HG03558 (cell line): ENCODE data around the gene KCNAB1.
A peak's percentile ranks its signal among the peaks of the same experiment; 100 is the strongest.

Source experiments
- ATAC-seq: cut with Tn5 transposase; IDR thresholded peaks from one replicate; pipeline ENCODE4 v1.9.1; 2021; ENCODE audit warnings: moderate number of reproducible peaks; ENCODE audit not compliant: unreplicated experiment; ENCODE audit errors: extremely low read depth

Gene KCNAB1

GRCh38 chr3:156352728-156353127, 232.3 kb downstream of the KCNAB1 start:
- no peak for ATAC-seq

DNA sequence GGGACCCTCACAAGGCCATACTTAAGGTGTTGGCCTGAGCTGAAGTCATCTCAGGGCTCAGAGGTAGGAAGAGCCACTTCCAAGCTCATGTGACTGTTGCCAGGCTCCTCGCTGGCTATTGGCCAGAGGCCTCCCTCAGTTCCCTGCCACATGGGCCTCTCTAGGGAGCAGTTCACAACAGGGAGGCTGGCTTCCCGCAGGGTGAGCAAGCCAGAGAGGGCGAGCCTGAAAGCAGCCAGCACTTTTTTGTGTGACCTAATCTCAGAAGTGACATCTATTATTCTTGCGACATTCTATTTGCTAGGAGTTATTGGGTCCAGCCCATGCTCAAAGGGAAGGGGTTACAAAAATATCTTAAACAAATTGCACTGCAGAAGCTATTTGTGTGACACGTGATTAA, 233.2 kb downstream of the KCNAB1 start:
- no peak for ATAC-seq

DNA sequence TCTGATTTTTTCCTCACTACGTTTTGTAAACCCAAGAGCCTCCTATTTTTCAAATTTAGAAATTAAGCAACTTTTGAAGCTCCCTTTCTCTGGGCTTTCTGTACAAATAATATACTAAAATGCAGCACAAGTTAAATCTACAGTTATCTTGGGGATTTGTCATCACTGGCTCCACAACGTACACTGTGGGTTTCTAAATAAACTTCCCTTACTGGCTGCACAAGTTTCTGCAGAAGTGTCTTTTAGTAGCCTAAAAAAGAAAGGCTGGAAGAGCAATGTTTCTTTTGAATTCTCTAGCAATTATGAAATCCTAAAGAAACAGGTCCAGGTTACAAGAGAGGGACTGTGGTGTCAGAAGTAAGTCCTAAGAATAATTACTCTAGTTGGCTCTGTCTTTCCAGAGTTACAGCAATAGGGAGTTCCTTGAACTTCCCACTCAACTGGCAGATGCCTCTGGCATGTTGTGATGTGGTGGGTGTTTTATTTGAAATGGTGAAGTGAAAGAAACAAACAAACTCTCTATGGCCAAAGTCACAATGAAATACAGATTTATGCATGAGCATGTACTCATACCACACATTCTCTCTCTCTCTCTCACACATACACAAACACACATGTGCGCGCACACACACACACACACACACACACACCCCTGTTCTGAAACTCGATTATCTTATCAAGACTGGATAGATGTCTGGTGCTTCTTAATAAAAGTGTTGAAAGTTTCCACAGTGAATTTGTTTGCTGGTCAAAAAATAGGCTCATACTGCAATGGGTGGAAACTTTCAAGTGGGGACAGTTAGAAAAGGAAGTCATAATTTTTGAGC, 236.4 kb downstream of the KCNAB1 start:
- ATAC-seq, result no peak

DNA sequence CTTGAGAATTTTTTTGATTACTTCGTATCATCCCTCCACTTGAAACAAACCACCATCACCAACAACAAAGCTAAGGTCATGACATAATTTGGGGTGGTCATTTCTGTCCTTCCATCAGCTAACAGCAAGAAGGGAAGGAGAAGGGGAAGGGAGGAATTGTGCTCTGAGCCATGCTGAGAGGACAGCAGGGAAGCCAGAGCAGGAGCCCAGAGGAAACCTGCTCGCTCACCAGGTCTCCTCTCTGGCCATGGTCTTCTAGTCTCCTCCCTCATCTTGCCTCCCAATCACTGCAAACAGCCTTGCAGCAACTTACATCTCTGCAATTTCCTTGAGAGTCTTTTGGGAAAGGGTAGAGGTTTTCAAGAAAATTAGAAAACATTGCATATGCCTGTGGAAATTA, 237.9 kb downstream of the KCNAB1 start:
- ATAC-seq, result no peak

GRCh38 chr3:156359368-156359767, 239.0 kb downstream of the KCNAB1 start:
- no peak for ATAC-seq

DNA sequence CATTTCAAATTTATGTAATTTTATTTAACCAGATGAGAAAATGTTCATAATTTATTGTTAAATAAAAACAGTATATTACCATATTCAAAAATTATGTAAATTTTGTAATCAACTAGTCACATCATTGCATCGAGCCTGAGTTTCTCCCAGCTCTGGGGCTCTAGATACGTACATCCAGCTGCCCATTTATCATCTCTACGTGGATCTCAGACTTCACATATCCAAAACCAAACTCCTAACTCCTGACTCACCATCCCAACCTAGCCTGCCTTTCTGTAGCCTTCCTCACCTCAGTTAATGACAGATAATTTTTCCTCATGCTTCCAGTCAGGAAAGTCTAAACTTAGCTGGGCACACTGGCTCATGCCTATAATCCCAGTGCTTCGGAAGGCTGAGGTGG, 239.7 kb downstream of the KCNAB1 start:
- no peak for ATAC-seq

- no peak for ATAC-seq
Measured at GRCh38 chr3:156360963-156361362, 240.6 kb downstream of the KCNAB1 start.

GRCh38 chr3:156366559-156366958, 246.2 kb downstream of the KCNAB1 start:
- ATAC-seq, result no peak

DNA sequence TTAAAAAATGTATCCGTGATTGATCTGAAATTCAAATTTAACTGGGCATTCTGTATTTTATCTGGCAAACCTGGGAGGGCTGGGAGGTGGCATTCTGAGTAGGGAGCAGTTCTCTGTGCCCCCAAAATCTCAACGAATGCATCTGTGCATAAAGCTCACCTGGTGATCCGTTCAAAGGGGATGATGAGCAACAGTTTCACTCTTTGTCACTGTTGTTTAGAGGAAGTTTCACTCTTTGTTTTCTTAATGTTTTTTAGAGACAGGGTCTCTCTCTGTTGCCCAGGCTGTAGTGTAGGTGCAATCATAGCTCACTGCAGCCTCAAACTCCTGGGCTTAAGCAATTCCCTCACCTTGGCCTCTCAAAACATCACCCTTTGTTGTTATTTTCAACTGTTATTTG, 247.8 kb downstream of the KCNAB1 start:
- peak; percentile 68 for ATAC-seq

- ATAC-seq, result no peak
Measured at GRCh38 chr3:156371701-156372100, 251.3 kb downstream of the KCNAB1 start.

GRCh38 chr3:156373095-156373494, 252.7 kb downstream of the KCNAB1 start:
- ATAC-seq, result no peak

GRCh38 chr3:156373654-156374053, 253.3 kb downstream of the KCNAB1 start:
- ATAC-seq, result no peak

GRCh38 chr3:156376199-156376598, 255.8 kb downstream of the KCNAB1 start:
- no peak for ATAC-seq

DNA sequence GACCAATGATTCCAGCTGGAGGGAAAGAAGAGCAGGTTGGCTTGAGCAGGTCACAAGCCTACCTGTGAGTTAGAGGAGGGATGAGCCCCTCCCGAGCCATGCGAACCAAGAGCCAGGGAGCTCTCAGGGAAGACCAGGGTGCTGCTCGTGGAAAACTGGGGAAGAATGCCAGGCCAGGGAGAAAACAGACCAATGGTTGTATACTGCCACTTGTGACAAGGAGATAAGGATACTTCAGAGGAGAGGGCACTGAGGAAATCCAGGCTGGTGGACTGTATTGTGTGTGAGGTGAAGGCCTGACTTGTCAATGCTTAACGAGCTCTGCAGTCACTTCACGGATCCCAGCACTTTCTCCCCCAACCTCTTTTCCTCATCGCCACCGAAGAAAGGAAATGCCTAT, 256.9 kb downstream of the KCNAB1 start:
- ATAC-seq, result no peak

DNA sequence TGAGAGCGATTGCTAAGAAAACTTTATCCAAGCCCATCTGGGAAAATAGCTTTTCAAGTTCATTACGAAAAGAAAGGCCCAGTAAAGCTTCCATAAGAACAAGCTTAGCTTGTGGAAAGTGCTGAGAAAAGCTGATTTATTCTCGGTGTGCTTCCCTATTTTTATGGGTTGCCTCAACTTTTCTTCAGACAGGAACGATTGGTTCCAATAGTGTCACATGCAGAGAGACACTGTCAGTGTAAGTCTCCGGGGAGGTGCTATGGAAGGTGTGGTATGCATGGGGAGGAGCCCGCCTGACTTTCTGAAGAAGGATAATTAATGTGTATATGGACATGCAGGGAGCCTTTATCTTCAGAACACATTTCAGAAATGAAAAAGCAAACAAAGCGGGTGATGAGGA, 257.3 kb downstream of the KCNAB1 start:
- ATAC-seq, result no peak

DNA sequence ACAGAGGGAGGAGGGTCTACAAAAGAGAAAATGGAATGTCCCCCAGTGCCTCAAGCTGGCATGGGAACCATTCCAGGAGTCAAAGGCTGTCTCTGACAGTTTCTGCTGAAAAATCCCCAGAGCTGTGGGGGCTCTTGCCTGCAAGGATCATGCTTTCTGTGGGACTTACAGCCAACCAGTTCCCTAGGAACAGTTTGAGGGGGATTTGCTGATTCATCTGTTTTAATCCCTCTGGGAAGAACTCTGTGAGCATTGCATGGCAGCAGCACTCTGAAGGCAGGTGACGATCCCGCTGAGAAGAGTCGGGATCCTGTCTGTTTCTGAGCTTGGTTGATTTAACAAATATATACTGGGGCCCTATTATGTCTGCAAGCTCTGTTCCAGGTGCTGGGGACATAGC, 258.5 kb downstream of the KCNAB1 start:
- no peak for ATAC-seq

DNA sequence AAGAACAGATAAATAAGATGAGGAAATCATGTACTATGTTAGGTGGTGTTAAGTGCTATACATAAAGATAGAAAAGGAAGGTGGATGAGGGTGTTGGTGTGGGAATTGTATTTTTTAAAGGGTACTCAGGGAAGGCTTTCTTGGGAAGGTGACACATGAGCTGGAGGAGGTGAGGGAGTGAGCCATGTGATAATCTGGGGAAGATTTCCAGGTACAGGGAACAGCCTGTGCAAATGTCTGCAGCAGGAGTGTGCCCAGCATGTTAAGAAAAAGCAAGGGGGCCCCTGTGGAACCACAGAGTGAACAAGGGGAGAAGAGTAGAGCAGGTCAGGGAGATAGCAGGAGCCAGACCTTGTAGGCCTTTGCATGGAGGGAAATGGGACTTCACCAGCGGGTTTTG, 258.9 kb downstream of the KCNAB1 start:
- no peak for ATAC-seq

DNA sequence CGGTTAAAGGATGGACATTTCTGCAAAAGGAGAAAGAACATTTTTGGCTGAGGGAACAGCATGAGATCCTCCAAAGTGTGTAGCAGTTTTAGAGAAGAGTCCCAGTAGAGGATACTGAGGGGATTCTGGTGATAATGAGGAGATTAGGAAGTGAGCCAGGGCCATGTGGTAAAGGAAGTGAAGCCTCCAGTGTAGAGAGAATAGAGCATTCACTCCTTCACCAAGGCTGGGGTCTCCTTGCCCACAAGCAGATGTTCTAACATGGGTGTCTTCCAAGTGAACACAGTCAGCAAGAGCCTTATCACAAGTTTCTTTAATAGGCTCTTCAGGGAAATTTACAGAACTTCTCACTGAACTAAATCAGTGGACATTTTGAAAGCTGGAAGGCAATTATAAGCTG, 260.9 kb downstream of the KCNAB1 start:
- no peak for ATAC-seq

GRCh38 chr3:156382458-156383346, 262.3 kb downstream of the KCNAB1 start:
- ATAC-seq, result no peak

- no peak for ATAC-seq
Measured at GRCh38 chr3:156383441-156384025, 263.2 kb downstream of the KCNAB1 start.
